Measurements from ENCODE around the gene CELA3B.
"Not testable (repeated sequence)": the region's sequence is repeated elsewhere in the genome, so short reads cannot be mapped to it uniquely, and the experiment has no call there.

GRCh38 chr1:22002461-22002860 is 25.6 kb downstream of the CELA3B start:
- TF ChIP-seq CTCF, POLR2A (IDR thresholded peaks at IDR 0.05): not testable (repeated sequence)

Data from Peyer's patch (tissue), 4 donors.